Kidney epithelial cell (primary cell): ENCODE data around the gene SUCLA2. TPM values are rescaled to one million over a fixed set of nuclear protein-coding genes. Genes with fewer than 3 reads are reported as not detected.

Experiments
- DNase-seq: peaks from one replicate; pipeline ENCODE4 v3.0.0-alpha.2; 2010; ENCODE audit warnings: low read depth
- H3K27me3 ChIP-seq: 2 replicates; pipeline ENCODE4 v1.6.0; 2011; ENCODE audit warnings: low read length; ENCODE audit not compliant: control insufficient read depth, insufficient read depth
- H3K36me3 ChIP-seq: 2 replicates; pipeline ENCODE4 v1.5.1; 2011; ENCODE audit warnings: low read length; ENCODE audit not compliant: control insufficient read depth, insufficient read depth
- H3K4me3 ChIP-seq: 2 replicates; pipeline ENCODE4 v1.5.1; 2011; ENCODE audit warnings: low read depth, mild to moderate bottlenecking, control low read depth, low read length
- CTCF ChIP-seq: IDR thresholded peaks from 2 replicates; pipeline ENCODE4 v1.5.1; 2011; ENCODE audit warnings: mild to moderate bottlenecking, moderate library complexity, low read length, control low read depth, inconsistent platforms; ENCODE audit not compliant: insufficient read depth, poor library complexity, severe bottlenecking
- total RNA-seq: library from RNA; depleted of rRNA; stranded (reverse); fragments of >200 nt; gene quantifications from 2 replicates; pipeline ENCODE4 v1.2.3, GENCODE V29; 2015

SUCLA2 gene
- total RNA-seq, 1 donor from 2014 or later: 32.7 TPM

- no peaks in the 10 kb centered on the region for H3K36me3 ChIP-seq
- no peak for TF ChIP-seq CTCF
- peak; percentile 18 for DNase-seq
- H3K27me3 ChIP-seq: no peaks in the 10 kb centered on the region
- H3K4me3 ChIP-seq: no peak overlapping the region
Measured at GRCh38 chr13:47897411-47898050, 103.5 kb downstream of the SUCLA2 start.

GRCh38 chr13:47896546-47896945, 104.5 kb downstream of the SUCLA2 start:
- Histone ChIP-seq H3K27me3 (no peaks in the 10 kb centered on the region), H3K4me3 (no peak overlapping the region), H3K36me3 (no peaks in the 10 kb centered on the region)
- no peak for TF ChIP-seq CTCF
- no peak for DNase-seq

GRCh38 chr13:47896111-47896510, 105.0 kb downstream of the SUCLA2 start:
- no peak for TF ChIP-seq CTCF
- no peaks in the 10 kb centered on the region for H3K36me3 ChIP-seq
- no peak overlapping the region for H3K4me3 ChIP-seq
- DNase-seq: no peak
- H3K27me3 ChIP-seq: no peaks in the 10 kb centered on the region

- H3K36me3 ChIP-seq: no peaks in the 10 kb centered on the region
- no peak for DNase-seq
- no peak overlapping the region for H3K4me3 ChIP-seq
- no peak for TF ChIP-seq CTCF
- no peaks in the 10 kb centered on the region for H3K27me3 ChIP-seq
Measured at GRCh38 chr13:47893527-47893926, 107.5 kb downstream of the SUCLA2 start.

Other genes with a start within 250 kb of the SUCLA2 start
- 8.7 and 17.5 TPM in 2 replicates for gene NUDT15, start 36.5 kb upstream of the SUCLA2 start, total RNA-seq
- gene MED4, start 93.8 kb upstream of the SUCLA2 start, total RNA-seq: 25.9 and 39.2 TPM in 2 replicates
- 241 and 246 TPM in 2 replicates for gene ITM2B, start 231.9 kb upstream of the SUCLA2 start, total RNA-seq